ENCODE results near the gene COG7. TPM values are rescaled to one million over a fixed set of nuclear protein-coding genes. Genes with fewer than 3 reads are reported as not detected.
A peak's percentile ranks its signal among the peaks of the same experiment; 100 is the strongest.
"Not testable (repeated sequence)": the region's sequence is repeated elsewhere in the genome, so short reads cannot be mapped to it uniquely, and the experiment has no call there.

The COG7 gene
- polyA plus RNA-seq, 1 donor from 2014 or later, result 7.1 TPM

DNA sequence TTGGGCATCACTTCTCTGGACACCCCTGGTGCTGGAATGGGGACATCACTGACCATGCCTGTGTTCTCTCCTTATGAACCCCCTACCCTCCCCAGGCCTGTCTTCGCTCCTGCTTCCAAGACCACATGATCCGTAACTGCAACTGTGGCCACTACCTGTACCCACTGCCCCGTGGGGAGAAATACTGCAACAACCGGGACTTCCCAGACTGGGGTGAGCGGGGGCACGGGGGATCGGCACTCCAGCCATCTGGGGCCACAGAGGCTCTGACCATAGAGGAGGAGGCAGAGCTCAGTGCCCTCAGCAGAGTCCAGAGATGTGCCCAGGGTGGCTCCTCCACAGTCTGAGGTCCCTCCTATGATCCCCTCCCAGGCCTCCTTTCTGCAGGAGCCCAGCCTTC is 77.3 kb downstream of the COG7 start:
- Mint-ChIP-seq H3K9me3 (no peaks in the 10 kb centered on the region), H3K27ac (peak overlapping the region in 1 of 3 donors; percentile 31), H3K36me3 (no peaks in the 10 kb centered on the region), H3K4me1 (no peaks in the 10 kb centered on the region), H3K27me3 (peaks cover 2% of the 10 kb centered on the region), H3K4me3 (no peak overlapping the region)

DNA sequence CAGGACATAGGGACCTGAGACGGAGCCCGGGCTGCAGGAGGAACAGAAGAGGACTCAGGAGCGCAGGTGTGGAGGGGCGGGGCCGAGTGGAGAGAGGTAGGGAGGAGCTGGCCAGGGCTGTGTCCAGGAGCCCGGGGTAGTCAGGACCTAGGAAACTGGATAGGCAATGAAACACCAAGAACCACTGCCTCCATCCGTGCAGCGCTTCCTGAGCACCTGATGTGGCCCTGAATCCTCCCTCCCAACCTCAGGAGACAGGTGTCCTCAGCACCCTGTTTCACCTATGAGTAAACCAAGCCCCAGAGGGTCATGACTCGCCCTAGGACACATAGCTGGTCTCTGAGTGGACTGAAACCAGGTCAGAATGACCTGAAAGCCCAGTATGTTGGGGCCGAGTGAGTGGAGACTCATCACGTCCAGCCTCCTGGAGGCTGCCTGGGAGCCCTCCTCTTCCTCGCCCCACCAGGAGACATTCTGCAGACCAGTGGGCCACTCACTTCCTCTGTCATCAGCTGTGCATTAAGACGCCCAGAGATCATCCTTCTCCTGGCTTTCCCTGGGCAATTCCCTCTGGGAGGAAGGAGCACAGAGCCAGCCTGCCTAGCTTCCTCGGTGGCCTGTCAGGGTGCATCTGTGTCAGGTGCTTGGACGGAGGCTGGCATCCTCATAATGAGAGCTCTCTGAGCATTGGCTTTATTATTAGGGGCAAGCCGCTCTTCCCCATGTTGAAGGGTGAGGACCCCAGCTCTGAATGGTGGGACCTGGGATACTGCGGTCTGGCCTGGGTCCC is 78.1 kb downstream of the COG7 start:
- no peaks in the 10 kb centered on the region for H3K36me3 Mint-ChIP-seq
- H3K4me1 Mint-ChIP-seq, result no peaks in the 10 kb centered on the region
- H3K4me3 Mint-ChIP-seq, result no peak overlapping the region
- no peaks in the 10 kb centered on the region for H3K9me3 Mint-ChIP-seq
- H3K27me3 Mint-ChIP-seq, result peaks cover 2% of the 10 kb centered on the region
- no peak overlapping the region for H3K27ac Mint-ChIP-seq

DNA sequence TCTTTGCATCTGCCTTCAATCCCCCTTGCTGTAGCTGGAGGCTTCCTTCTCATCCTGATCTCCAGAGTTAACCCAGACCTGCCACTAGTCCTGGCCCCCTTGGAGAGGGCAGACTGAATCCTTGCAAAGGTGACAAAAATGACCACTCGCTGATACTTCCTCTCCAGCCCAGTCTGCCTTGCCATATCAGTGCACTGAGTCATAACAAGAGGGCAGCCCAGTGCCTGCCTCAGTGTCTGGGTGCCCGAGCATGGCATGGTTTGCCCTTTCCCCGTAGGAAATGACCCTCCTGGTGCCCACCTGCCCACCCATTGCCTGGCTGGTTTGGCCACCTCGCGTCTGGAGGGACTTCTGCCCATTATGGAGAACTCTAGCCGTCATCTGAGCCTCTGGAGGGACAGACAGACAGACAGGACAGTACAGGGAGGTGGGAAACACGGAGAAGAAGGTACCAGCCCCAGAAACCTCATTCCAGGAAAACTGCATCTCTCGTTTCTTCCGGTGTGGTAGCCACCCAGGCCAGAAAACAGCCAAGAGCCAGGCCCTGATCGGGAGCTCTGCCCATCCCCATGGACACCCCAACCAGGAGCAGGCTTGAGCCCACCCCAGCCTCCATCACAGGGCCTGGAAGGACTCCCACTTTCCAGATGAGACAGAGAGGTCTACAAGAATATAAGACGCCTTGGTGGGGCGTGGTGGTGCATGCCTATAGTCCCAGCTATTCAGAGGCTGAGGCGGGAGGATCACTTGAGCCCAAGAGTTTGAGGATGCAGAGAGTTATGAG is 79.4 kb downstream of the COG7 start:
- H3K27me3 Mint-ChIP-seq, result peaks cover 1% of the 10 kb centered on the region
- H3K27ac Mint-ChIP-seq, result no peak overlapping the region
- no peak overlapping the region for H3K4me3 Mint-ChIP-seq
- no peaks in the 10 kb centered on the region for H3K9me3 Mint-ChIP-seq
- no peaks in the 10 kb centered on the region for H3K36me3 Mint-ChIP-seq
- H3K4me1 Mint-ChIP-seq, result no peaks in the 10 kb centered on the region

DNA sequence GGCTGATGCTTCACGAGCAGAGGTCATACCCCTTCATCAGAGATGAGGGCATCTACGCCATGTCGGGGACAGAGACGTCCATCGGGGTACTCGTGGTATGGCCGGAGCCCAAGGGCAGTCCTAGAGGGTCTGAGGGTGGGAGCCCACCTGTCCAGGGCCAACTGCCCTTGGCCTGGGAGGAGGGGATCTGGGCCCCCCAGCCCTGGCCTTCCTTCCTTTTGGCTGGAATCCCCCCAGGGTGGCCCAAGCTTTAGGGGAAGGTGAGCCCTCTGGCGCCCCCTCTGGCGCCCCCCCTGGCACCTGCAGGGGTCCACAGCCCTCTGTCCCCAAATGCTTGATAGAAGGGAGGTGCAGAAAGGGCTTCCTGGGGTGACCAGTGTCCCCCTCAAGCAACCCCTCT is 81.6 kb downstream of the COG7 start:
- no peaks in the 10 kb centered on the region for H3K9me3 Mint-ChIP-seq
- H3K27me3 Mint-ChIP-seq, result peaks cover 1% of the 10 kb centered on the region
- H3K27ac Mint-ChIP-seq, result no peak overlapping the region
- no peaks in the 10 kb centered on the region for H3K36me3 Mint-ChIP-seq
- H3K4me3 Mint-ChIP-seq, result no peak overlapping the region
- H3K4me1 Mint-ChIP-seq, result no peaks in the 10 kb centered on the region

DNA sequence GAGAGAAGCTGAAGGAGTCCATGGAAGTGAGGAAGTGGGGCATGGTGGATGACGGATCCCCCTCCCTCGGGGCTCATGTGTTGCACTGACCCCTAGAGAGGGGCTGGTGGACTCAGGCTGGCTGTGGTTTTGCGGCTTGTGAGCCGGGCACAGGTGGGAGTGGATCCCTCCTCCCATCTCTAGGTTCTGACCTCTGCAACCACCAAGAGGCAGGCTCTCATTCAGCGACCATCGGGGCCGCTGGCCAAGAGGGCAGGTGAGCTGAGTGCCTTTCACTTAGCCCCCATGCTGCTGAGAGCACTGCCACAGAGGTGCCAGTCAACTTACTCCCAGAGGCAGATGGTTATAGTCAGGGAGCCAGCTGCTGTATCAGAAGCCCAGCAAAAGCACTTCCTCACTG is 83.6 kb downstream of the COG7 start:
- Mint-ChIP-seq H3K27ac (no peak overlapping the region), H3K4me1 (peaks cover under 1 to 5% (median 4%) of the 10 kb centered on the region in 3 donors), H3K4me3 (no peak overlapping the region), H3K27me3 (peaks cover 1% of the 10 kb centered on the region), H3K36me3 (no peaks in the 10 kb centered on the region), H3K9me3 (no peaks in the 10 kb centered on the region)

- Mint-ChIP-seq H3K36me3 (no peaks in the 10 kb centered on the region), H3K4me1 (peaks cover 4 to 5% (median 4%) of the 10 kb centered on the region in 3 donors), H3K27me3 (peaks cover 1% of the 10 kb centered on the region), H3K27ac (no peak overlapping the region), H3K4me3 (no peak overlapping the region), H3K9me3 (no peaks in the 10 kb centered on the region)
Observed at GRCh38 chr16:23368469-23368868, 84.5 kb downstream of the COG7 start.

- Mint-ChIP-seq H3K4me1 (peaks cover 4 to 5% (median 4%) of the 10 kb centered on the region in 3 donors), H3K36me3 (no peaks in the 10 kb centered on the region), H3K4me3 (no peak overlapping the region), H3K27ac (no peak overlapping the region), H3K9me3 (no peaks in the 10 kb centered on the region), H3K27me3 (peaks cover 1% of the 10 kb centered on the region)
Observed at GRCh38 chr16:23367988-23368387, 85.0 kb downstream of the COG7 start.

- peaks cover 4 to 5% (median 4%) of the 10 kb centered on the region in 3 donors for H3K4me1 Mint-ChIP-seq
- H3K27ac Mint-ChIP-seq, result peak overlapping the region in 1 of 3 donors; percentile 73
- H3K27me3 Mint-ChIP-seq, result peaks cover 1% of the 10 kb centered on the region
- no peak overlapping the region for H3K4me3 Mint-ChIP-seq
- no peaks in the 10 kb centered on the region for H3K36me3 Mint-ChIP-seq
- no peaks in the 10 kb centered on the region for H3K9me3 Mint-ChIP-seq
Observed at GRCh38 chr16:23367564-23367963, 85.4 kb downstream of the COG7 start.

DNA sequence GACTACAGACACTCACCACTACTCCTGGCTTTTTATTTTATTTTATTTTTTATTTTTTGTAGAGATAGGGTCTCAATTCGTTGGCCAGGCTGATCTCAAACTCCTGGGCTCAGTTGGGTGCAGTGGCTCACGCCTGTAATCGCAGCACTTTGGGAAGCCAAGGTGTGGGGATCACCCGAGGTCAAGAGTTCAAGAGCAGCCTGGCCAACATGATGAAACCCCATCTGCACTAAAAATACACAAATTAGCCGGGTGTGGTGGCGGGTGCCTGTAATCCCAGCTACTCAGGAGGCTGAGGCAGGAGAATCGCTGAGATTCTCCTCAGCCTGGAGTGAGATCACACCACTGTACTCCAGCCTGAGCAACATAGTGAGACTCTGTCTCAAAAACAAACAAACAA is 86.6 kb downstream of the COG7 start:
- H3K27me3 Mint-ChIP-seq, H3K4me1 Mint-ChIP-seq, H3K36me3 Mint-ChIP-seq, H3K27ac Mint-ChIP-seq, H3K9me3 Mint-ChIP-seq, H3K4me3 Mint-ChIP-seq: not testable (repeated sequence)

GRCh38 chr16:23365602-23366240 is 87.3 kb downstream of the COG7 start:
- peak overlapping the region in 1 of 4 donors; percentile 9 for H3K4me3 Mint-ChIP-seq
- peaks cover 4 to 5% (median 4%) of the 10 kb centered on the region in 3 donors for H3K4me1 Mint-ChIP-seq
- no peak overlapping the region for H3K27ac Mint-ChIP-seq
- no peaks in the 10 kb centered on the region for H3K36me3 Mint-ChIP-seq
- H3K27me3 Mint-ChIP-seq, result no peaks in the 10 kb centered on the region
- H3K9me3 Mint-ChIP-seq, result no peaks in the 10 kb centered on the region

GRCh38 chr16:23362460-23363317 is 90.3 kb downstream of the COG7 start:
- Mint-ChIP-seq H3K27ac (no peak overlapping the region), H3K36me3 (no peaks in the 10 kb centered on the region), H3K4me1 (peaks cover 4 to 5% (median 4%) of the 10 kb centered on the region in 3 donors), H3K4me3 (no peak overlapping the region), H3K27me3 (peaks cover 5% of the 10 kb centered on the region), H3K9me3 (no peaks in the 10 kb centered on the region)

DNA sequence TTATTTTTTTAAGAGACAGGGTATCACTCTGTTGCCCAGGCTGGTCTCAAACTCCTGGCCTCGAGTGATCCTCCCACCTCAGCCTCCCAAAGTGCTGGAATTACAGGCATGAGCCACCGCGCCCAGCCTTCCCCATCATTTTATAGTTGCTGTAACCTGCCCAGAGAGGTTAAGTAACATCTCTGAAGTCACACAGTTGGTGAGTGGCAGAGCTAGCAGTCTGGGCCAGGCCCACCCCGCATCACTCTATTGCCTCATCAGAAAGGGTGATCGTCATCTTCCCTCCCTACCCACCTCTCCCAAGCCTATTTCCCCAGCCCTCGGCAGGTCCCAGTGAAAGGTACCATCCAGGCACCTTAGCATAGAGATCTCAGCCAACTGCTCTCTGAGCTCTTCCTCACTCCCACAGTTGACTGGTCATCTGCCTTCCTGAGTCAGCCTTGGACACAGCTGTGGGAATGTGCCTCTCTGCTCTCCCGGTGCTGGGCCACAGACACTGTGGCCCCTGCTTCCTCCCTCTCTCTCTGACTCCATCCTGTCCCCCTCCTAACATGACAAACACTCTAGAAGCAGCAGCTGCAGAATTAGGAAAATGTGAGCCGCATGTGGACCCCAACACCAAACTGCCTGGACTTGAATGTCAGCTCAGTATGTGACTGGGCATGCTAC is 93.8 kb downstream of the COG7 start:
- H3K4me3 Mint-ChIP-seq, result no peak overlapping the region
- H3K27me3 Mint-ChIP-seq, result peaks cover 5% of the 10 kb centered on the region
- H3K9me3 Mint-ChIP-seq, result no peaks in the 10 kb centered on the region
- H3K4me1 Mint-ChIP-seq, result peaks cover 0 to 2% (median 0%) of the 10 kb centered on the region in 3 donors
- H3K36me3 Mint-ChIP-seq, result peaks cover 3% of the 10 kb centered on the region
- peak overlapping the region in 1 of 3 donors; percentile 62 for H3K27ac Mint-ChIP-seq

GRCh38 chr16:23357761-23358290 is 95.2 kb downstream of the COG7 start:
- no peaks in the 10 kb centered on the region for H3K4me1 Mint-ChIP-seq
- no peaks in the 10 kb centered on the region for H3K9me3 Mint-ChIP-seq
- H3K36me3 Mint-ChIP-seq, result peaks cover 3% of the 10 kb centered on the region
- H3K27me3 Mint-ChIP-seq, result peaks cover 9% of the 10 kb centered on the region
- H3K4me3 Mint-ChIP-seq, result no peak overlapping the region
- no peak overlapping the region for H3K27ac Mint-ChIP-seq

DNA sequence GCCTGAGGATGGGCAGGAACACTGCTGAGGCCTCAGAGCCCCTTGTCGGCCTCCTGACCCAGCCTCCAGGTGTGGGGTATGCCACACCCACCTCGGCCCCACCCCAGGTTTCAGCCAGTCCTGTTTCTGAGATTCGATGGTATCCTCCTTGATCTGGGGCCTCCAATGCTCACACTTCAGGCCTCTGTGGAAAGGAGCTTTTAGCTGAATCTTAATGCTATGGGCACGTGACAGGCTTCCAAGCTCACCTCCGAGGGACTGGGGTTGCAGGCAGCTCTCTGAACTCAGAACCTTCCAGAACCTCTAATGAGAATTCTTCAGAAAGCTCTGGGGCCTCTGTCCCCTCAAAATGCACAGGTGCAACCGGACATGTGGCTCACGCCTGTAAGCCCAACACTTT is 96.0 kb downstream of the COG7 start:
- Mint-ChIP-seq H3K4me3 (no peak overlapping the region), H3K36me3 (peaks cover 3% of the 10 kb centered on the region), H3K4me1 (no peaks in the 10 kb centered on the region), H3K9me3 (no peaks in the 10 kb centered on the region), H3K27ac (no peak overlapping the region), H3K27me3 (peaks cover 10% of the 10 kb centered on the region)
